ENCODE data around the gene SANBR.

Gene SANBR

GRCh38 chr2:61057562-61057961 is 8.1 kb upstream of the SANBR start:
- TF ChIP-seq CTCF (IDR thresholded peaks at IDR 0.05; ENCODE audit: low read depth, low read length, poor library complexity, severe bottlenecking) (no peak), EZH2phosphoT487 (IDR thresholded peaks at IDR 0.05; ENCODE audit: borderline replicate concordance, low read length) (no peak)
- no peak overlapping the region for H3K27ac ChIP-seq (ENCODE audit: low read depth, low read length)
- H3K4me1 ChIP-seq (ENCODE audit: control insufficient read depth, low read length), result peaks cover 9% of the 10 kb centered on the region
- no peak overlapping the region for H3K4me2 ChIP-seq (ENCODE audit: low read length)
- H3K27me3 ChIP-seq (ENCODE audit: control insufficient read depth, low read length), result no peaks in the 10 kb centered on the region
- H3K9me2 ChIP-seq (replicated peaks; ENCODE audit: control insufficient read depth, low read length), result no peaks in the 10 kb centered on the region
- H3F3A ChIP-seq (ENCODE audit: control insufficient read depth, insufficient read depth), result no peaks in the 10 kb centered on the region
- no peaks in the 10 kb centered on the region for H3K36me3 ChIP-seq (ENCODE audit: control insufficient read depth, low read length)
- H3K9me3 ChIP-seq (ENCODE audit: control insufficient read depth, insufficient read depth, low read length), result no peaks in the 10 kb centered on the region
- no peaks in the 10 kb centered on the region for H3K79me2 ChIP-seq (ENCODE audit: control insufficient read depth, low read length)
- H4K20me1 ChIP-seq (ENCODE audit: control insufficient read depth, insufficient read depth, low read depth, low read length), result no peaks in the 10 kb centered on the region
- H3K4me3 ChIP-seq (ENCODE audit: low read length), result no peak overlapping the region

- H3K27me3 ChIP-seq (ENCODE audit: control insufficient read depth, low read length), result no peaks in the 10 kb centered on the region
- H4K20me1 ChIP-seq (ENCODE audit: control insufficient read depth, insufficient read depth, low read depth, low read length), result no peaks in the 10 kb centered on the region
- no peak overlapping the region for H3K4me2 ChIP-seq (ENCODE audit: low read length)
- H3K79me2 ChIP-seq (ENCODE audit: control insufficient read depth, low read length), result no peaks in the 10 kb centered on the region
- no peaks in the 10 kb centered on the region for H3K9me2 ChIP-seq (replicated peaks; ENCODE audit: control insufficient read depth, low read length)
- H3K4me1 ChIP-seq (ENCODE audit: control insufficient read depth, low read length), result peaks cover 9% of the 10 kb centered on the region
- TF ChIP-seq CTCF (IDR thresholded peaks at IDR 0.05; ENCODE audit: low read depth, low read length, poor library complexity, severe bottlenecking), result no peak
- TF ChIP-seq EZH2phosphoT487 (IDR thresholded peaks at IDR 0.05; ENCODE audit: borderline replicate concordance, low read length), result no peak
- no peaks in the 10 kb centered on the region for H3F3A ChIP-seq (ENCODE audit: control insufficient read depth, insufficient read depth)
- H3K36me3 ChIP-seq (ENCODE audit: control insufficient read depth, low read length), result no peaks in the 10 kb centered on the region
- no peak overlapping the region for H3K4me3 ChIP-seq (ENCODE audit: low read length)
- no peak overlapping the region for H3K27ac ChIP-seq (ENCODE audit: low read depth, low read length)
- H3K9me3 ChIP-seq (ENCODE audit: control insufficient read depth, insufficient read depth, low read length), result no peaks in the 10 kb centered on the region
Observed at GRCh38 chr2:61059382-61059781, 6.3 kb upstream of the SANBR start.

DNA sequence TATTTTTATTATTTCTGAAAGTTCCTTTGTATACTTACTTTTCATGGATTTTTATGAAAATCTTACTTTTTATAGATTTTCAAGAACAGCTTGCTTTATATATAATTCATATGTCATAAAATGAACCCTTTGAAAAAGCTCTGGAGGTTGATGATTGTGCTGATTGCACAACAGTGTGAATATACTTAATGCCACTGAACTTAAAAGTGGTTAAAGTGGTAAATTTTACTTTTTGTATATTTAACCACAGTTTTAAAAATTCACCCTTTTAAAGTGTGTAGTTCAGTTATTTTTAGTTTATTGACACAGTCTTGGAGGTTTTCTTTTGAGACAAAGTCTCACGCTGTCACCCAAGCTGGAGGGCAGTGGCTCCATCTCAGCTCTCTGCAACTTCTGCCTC is 8.4 kb downstream of the SANBR start:
- TF ChIP-seq CTCF (IDR thresholded peaks at IDR 0.05; ENCODE audit: low read depth, low read length, poor library complexity, severe bottlenecking), result no peak
- no peak for TF ChIP-seq EZH2phosphoT487 (IDR thresholded peaks at IDR 0.05; ENCODE audit: borderline replicate concordance, low read length)
- no peaks in the 10 kb centered on the region for H3K79me2 ChIP-seq (ENCODE audit: control insufficient read depth, low read length)
- H3K4me2 ChIP-seq (ENCODE audit: low read length), result no peak overlapping the region
- peaks cover 11% of the 10 kb centered on the region for H3K36me3 ChIP-seq (ENCODE audit: control insufficient read depth, low read length)
- no peak overlapping the region for H3K27ac ChIP-seq (ENCODE audit: low read depth, low read length)
- H4K20me1 ChIP-seq (ENCODE audit: control insufficient read depth, insufficient read depth, low read depth, low read length), result no peaks in the 10 kb centered on the region
- H3F3A ChIP-seq (ENCODE audit: control insufficient read depth, insufficient read depth), result no peaks in the 10 kb centered on the region
- no peaks in the 10 kb centered on the region for H3K27me3 ChIP-seq (ENCODE audit: control insufficient read depth, low read length)
- no peaks in the 10 kb centered on the region for H3K9me2 ChIP-seq (replicated peaks; ENCODE audit: control insufficient read depth, low read length)
- no peak overlapping the region for H3K4me3 ChIP-seq (ENCODE audit: low read length)
- H3K4me1 ChIP-seq (ENCODE audit: control insufficient read depth, low read length), result no peaks in the 10 kb centered on the region
- no peaks in the 10 kb centered on the region for H3K9me3 ChIP-seq (ENCODE audit: control insufficient read depth, insufficient read depth, low read length)

- H3K27me3 ChIP-seq (ENCODE audit: control insufficient read depth, low read length), result no peaks in the 10 kb centered on the region
- TF ChIP-seq EZH2phosphoT487 (IDR thresholded peaks at IDR 0.05; ENCODE audit: borderline replicate concordance, low read length) (no peak), CTCF (IDR thresholded peaks at IDR 0.05; ENCODE audit: low read depth, low read length, poor library complexity, severe bottlenecking) (no peak)
- no peaks in the 10 kb centered on the region for H3K79me2 ChIP-seq (ENCODE audit: control insufficient read depth, low read length)
- H3K4me1 ChIP-seq (ENCODE audit: control insufficient read depth, low read length), result no peaks in the 10 kb centered on the region
- H3K4me3 ChIP-seq (ENCODE audit: low read length), result no peak overlapping the region
- H3K9me3 ChIP-seq (ENCODE audit: control insufficient read depth, insufficient read depth, low read length), result no peaks in the 10 kb centered on the region
- H3F3A ChIP-seq (ENCODE audit: control insufficient read depth, insufficient read depth), result peaks cover 2% of the 10 kb centered on the region; the same call in 1 of the 2 replicates
- H3K4me2 ChIP-seq (ENCODE audit: low read length), result no peak overlapping the region
- H3K36me3 ChIP-seq (ENCODE audit: control insufficient read depth, low read length), result no peaks in the 10 kb centered on the region
- no peaks in the 10 kb centered on the region for H4K20me1 ChIP-seq (ENCODE audit: control insufficient read depth, insufficient read depth, low read depth, low read length)
- no peak overlapping the region for H3K27ac ChIP-seq (ENCODE audit: low read depth, low read length)
- no peaks in the 10 kb centered on the region for H3K9me2 ChIP-seq (replicated peaks; ENCODE audit: control insufficient read depth, low read length)
Observed at GRCh38 chr2:61085883-61086282, 20.2 kb downstream of the SANBR start.
